DMS79 treated with DMSO at 0.1 percent for 48 hours (cell line): ENCODE data around the gene NR2C1.
"Not testable (repeated sequence)": the region's sequence is repeated elsewhere in the genome, so short reads cannot be mapped to it uniquely, and the experiment has no call there.

ENCODE experiments used
- DNase-seq: peaks from one replicate; lab custom pipeline; 2025; lab: John Stamatoyannopoulos, UW

Gene NR2C1

DNA sequence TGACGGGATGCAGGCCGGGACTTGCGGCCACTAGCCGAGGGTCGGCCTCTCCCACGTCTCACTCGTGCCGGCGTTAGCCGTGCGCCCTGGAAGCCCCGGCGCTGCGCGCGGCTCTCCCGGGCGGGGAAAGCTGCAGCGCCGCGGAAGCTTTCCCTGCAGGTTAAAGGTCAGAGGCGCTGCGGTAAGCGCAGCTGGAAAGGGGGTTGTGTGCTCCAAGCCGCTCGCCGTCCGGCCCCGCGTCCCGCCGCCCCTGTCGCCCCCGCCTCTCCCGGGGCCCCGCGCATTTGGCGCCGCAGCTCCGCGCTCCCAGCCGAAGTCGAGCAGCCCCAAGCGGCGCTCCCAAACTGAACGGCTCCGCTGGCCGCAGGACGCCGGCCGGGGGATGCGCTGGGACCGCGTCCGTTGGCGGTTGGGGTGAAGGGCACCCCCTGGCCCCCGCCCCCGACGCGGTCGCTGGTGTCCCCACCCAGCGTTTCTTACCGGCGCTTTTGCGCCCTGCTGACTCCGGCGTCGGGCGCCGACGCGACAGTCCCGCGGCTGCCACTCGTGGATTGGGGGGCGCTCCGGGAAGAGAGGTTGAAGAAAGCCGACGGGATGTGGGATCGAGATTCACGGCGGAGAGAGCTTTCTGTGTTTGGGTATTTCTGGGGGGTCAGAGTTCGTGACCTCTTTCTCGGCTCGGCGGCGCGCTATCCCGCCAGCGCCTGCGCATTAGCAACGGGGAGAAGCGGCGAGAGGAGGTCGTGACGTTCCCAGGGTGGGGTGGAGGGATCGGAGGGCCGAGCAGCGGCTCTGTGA lies at the start of gene NR2C1:
Gene NR2C1, minus strand, starts transcription at position 719 of the 798 bp plus-strand sequence. CDS start 6,234 bp downstream, outside the sequence.
- peak; percentile 94 for DNase-seq

DNA sequence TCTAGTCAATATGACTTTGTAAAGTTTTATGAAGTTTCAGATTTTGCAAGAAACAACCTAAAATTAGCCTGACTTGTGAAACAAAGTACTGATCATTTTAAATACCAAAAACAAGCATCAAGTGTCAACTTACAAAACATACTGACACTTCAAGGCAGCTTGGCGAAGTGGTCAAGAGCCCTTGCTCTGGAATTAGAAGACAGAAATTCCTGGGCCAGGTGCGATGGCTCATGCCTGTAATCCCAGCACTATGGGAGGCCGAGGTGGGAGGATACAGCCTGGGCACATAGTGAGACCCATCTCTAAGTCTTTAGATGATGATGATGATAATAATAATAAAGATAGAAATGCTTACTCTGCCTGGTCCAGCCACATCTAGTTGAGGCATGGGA lies 45.4 kb upstream of the NR2C1 start:
- no peak for DNase-seq

DNA sequence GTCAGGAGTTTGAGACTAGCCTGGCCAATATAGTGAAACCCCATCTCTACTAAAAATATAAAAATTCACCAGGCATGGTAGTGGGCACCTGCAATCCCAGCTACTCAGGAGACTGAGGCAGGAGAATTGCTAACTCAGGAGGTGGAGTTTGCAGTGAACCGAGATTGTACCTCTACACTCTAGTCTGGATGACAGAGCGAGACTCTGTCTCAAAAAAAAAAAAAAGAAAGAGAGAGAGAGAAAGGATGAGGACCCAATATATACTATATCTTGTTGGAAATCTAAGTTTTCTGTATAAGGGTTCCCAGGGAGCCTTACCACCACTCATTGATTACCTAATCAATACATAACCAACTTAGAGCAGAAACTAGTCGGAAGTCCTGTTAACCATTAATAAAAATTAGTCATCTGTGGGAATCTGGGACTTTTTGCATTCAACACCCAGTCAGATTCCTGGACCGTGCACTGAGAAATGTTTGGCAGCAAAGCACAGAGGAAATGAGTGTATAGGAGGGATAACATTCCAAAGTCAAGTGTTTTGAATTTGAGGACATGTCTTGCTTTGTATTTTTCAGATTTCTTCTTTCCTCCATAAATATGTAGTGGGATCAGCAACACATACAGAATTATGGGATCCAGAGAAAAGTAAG lies 44.8 kb upstream of the NR2C1 start:
- no peak for DNase-seq

DNA sequence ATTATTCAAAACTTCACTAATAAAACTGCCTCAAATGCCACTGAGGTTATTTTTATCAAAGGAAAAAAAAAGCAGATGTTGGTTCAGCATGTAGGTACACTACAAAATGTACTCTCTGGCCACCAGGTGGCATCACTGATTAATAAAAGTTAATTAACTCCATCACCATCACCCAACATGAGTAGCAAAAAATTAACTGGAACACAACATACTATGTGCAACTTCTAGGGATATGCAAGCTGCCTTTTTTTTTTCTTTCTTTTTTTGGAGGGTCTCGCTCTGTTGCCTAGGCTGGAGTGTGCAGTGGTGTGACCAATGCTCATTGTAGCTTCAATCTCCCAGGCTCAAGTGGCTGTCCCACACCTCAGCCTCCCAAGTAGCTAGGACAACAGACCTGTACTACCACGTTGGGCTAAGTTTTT lies 43.8 kb upstream of the NR2C1 start:
- peak; percentile 66 for DNase-seq

DNA sequence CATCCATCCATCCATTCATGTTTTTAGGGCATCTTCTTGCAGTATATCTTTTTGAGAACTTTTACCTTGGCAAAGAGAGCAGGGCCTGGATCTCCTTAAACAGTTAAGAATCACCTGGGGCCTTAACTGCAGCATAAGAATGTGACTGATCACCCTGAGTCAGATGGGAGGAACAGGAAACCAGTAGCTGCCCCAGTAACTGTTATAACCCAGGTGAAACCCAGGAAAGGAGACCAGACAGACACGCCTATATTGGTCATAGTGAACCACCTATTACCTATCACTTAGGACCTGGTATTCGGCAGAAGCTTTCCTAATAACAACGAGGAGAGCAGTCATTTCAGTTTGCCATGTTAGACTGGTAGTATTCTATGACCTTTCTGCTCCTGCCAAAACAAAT lies 43.4 kb upstream of the NR2C1 start:
- no peak for DNase-seq

DNA sequence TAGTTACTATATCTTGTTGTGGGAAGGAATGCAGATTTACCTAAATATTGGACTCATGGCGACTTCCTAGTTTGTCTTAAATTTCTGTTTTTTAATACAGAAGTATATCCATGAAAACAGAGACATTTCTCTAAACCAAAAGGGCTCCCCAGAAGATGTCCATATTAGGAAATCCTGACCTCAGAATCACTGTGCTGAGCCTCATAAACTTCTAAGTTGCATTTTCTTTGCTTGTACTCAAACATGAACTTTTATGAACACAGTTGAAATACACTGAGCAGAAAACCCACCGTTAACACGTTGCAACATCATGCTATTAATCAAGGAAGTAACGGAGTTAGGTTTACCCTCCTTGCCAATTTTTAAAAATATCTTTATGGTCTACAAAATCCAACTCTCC lies 42.9 kb upstream of the NR2C1 start:
- DNase-seq: no peak

DNA sequence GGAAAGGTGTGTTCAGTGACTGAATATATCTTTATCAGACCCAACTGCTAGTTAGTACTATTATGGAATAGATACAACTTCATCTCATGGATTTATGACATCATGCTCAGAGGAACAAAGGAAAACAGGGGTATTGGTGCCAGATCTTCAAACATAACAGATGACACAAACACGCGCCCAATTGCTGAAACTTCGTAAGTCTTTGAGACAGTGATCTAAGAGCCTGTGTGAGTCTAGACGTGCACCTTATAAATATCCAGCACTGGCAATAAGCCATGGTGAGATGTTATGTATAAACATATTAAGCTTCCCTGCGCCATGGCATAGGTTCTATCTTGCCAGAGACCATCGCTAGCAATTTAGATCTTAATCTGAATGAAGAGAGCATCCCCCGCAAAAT lies 42.2 kb upstream of the NR2C1 start:
- DNase-seq: no peak

DNA sequence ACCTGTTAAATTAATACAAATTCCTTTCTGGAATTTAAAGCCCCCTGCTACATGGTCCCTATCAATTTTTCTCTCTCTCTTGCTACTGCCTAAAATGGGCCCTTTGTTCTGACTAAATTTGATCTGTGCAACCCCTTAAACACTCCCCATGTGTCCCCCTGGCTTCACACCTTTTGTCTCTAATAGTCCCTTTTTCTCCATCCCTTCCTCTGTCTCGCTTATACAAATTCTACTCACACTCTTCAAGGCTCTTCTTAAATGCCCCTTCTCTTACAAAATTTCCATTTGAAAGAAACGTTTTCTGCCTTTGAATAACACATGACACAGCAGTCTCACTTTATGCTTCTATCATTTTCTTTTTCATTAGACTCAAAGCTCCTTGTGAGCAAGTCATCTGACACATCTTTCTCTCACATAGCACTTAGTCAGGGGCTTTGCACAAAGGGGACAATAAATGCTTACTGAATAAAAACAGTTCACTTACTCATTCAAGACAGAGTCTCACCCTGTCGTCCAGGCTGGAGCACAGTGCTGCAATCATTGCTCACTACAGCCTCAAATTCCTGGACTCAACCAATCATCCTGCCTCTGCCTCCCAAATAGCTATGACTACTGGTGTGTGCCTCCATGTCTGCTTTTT lies 41.5 kb upstream of the NR2C1 start:
- DNase-seq: no peak

DNA sequence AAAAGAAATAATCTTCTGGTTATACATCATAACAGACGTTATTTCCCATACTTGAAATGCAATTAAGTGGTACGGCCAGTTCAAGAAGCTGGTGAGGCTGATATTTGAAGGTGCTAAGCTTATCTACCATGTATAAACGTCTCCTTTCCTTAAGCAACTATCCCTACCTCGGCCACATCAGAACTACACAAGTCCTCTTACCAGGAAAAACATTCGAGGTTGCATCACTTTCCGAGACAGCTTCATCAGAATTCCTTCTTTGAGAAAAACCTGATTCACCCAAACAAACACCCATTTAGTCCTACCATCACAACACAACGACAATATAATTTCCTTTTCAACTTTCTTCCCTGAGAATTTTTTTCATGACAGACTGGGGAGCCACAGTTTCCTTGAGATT lies 33.9 kb upstream of the NR2C1 start:
- DNase-seq: no peak

DNA sequence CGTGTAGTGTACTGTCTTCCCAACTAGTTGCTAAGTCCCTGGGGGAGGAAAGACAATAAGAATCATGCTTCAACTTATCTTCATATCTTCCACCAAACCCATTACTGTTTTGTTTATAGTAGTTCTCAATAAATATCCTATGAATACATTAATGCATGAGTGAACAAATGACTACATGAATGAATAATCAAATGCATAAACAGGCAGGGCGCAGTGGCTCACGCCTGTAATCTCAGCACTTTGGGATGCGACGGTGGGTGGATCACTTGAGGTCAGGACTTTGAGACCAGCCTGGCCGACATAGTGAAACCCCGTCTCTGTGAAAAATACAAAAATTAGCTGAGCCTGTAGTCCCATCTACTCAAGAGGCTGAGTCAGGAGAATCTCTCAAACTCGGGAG lies 32.1 kb upstream of the NR2C1 start:
- no peak for DNase-seq

DNA sequence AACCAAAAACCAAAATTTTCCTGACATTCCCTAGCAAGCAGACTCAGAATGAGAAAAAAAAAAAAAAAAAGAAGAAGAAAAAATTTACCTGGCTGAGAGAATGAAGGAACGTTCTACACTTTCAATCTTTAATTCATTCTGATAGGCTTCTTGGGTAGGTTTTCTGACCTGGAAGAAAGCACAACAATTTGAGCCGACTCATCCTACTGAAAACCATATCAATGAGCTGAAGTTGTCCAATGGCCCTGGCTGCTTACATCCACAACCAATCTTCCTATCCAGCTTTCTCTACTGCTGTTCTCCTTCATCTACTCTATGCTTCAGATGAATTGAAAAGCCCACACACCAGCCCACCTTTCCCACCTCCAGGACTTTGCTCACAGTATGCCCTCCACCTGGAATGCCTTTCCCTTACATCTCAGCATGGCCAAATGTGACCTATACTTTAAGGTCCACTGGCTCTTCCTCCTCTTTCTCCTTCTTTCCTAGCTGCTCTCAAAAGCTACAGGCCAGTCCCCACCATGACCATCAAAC lies 31.6 kb upstream of the NR2C1 start:
- DNase-seq: no peak

DNA sequence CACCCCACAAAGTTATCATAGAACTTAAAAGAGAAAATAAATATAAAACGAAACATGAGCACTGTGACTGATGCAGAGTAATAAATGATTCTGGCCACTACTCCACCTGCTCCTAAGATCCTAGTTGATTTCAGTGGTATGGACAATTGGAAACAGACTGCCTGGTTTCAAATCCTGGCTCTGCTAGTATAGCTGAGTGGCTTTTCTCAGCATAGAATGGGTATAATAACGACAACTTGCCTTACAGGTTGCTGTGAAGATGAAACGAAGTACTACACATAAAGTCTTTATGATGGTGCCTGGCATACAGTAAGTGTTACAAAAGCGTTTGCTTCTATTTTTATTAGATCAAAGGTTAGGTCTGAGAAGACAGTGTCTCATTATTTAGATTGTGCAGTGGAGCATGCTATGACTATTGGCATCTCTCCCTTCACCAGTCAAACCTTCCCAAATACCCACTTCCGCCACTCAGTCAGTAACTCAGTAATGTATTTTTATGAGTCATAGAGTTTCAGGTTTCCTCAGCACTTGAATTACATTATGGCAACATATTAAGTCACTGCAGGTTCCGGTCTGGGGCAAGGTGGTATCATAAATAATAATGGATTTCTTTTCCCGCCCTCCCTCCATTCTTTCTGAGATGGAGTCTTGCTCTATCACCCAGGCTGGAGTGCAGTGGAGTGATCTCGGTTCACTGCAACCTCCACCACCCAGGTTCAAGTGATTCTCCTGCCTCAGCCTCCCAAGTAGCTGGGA lies 29.7 kb upstream of the NR2C1 start:
- peak; percentile 97 for DNase-seq

DNA sequence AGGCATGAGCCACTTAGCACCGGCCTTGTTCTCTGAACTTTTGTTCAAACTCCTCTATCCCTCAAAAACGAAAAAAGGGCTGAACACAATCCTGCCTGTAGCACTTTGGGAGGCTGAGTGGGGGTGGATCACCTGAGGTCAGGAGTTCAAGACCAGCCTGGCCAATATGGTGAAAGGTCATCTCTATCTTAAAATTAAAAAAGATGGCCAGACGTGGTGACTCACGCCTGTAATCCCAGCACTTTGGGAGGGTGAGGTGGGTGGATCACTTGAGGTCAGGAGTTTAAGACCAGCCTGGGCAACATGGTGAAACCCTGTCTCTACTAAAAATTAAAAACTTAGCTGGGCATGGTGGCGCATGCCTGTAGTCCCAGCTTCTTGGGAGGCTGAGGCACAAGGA lies 28.5 kb upstream of the NR2C1 start:
- DNase-seq: not testable (repeated sequence)

DNA sequence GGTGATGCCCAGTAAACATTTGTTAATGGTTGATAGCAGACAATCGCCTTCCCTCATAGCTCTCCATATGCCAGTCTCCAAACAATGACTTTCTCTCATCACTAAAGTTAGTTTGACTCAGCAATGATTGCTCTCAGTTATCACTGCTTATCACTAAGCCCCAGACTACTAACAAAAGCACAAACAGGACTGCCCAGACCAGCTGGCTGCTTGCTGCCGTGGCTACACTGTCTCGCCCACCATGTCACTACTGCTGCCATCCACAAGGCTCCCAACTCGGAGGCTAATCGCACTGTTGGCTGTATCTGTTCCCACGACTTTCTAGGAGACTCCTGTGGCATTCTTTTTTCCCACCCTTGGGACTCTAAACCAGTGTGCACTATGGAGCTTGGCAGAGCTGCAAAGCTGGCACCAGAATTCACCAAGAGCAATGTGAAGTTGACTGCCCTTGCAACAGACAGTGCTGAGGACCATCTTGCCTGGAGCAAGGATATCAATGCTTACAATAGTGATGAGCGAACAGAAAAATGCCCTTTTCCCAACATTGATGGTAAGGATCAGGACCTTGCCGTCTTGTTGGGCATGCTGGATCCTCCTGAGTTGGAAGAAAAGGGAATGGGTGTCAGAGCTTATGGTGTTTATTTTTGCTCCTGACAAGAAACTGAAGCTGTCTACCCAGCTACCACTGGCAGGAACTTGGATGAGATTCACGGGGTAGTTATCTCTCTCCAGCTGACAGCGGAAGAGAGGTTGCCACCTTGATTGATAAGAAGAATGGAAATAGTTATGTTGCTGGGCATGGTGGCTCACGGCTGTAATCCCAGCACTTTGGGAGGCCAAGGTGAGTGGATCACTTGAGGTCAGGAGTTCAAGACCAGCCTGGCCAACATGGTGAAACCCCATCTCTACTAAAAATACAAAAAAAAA lies 27.1 kb upstream of the NR2C1 start:
- no peak for DNase-seq

DNA sequence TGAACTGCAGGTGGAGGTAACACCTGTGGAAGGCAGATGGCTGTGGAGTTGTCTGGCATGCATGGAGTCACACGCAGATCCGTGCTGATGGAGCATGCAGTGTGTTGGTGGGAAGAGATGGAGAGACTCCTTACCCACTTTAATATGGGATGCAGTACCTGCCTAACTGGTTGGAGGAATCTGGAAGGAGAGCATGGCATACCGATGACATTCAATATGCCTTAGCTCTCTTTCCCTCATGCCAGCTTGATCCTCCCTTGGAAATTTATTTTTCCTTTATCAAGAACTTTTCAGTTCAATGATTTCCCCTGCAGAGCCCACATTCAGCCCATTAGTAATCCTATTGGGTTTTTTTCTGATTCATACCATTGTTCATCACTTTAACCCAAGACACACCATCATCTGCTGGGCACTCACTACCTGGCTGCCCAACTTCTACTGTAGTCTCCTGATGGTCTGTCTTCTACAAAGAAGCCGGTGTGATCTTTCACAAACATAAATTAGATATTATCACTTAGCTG lies 25.9 kb upstream of the NR2C1 start:
- DNase-seq: no peak

DNA sequence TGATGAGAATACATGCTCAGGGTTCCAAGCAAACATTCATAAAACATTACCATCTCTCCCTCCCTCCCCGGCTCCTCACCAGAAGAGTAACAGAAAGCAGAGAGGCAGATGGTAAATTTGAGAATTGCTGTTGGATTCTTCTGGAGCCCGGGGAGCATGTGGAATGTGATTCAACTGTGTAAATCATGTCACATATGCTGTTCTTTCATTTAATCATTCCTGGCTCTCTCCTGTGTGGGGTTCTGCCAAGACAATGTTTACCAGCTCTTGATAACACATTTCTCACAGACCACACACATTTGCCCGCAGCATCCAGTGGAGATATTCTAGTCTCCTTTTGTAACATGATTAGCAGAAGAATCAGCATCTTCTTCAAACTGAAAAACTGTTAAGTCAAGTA lies 23.4 kb upstream of the NR2C1 start:
- no peak for DNase-seq

DNA sequence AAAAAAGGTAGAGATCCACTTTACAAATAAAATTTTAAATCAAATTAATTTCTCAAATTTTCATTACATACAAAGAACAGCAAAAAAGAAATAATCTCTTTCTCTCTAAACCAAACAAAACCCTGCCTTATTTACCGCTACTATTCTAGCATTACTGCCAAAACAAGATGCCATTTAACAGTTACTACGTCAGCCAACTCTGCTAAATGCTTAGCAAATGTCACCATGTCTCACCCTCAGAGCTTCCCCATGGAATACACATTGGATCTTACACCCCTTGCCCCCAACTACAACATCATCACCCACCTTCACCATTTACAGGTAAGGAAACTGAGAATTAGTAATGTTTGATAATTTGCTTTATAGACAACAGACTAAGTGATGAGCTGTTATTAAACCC lies 23.0 kb upstream of the NR2C1 start:
- DNase-seq: no peak

DNA sequence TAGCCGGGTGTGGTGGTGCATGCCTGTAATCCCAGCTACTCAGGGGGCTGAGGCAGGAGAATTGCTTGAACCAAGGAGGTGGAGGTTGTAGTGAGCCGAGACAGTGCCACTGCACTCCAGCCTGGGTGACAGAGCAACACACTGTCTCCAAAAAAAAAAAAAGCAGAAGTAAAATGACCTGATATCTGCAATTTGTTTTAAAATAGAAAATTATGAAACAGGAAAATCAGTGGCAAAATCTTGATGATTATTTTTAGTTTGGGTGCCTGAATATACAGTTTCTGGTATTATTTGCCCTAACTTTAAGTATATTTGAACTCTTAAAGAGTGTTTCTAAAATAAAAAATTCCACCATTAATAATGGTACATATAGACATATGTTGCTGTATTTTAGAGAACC lies 22.4 kb upstream of the NR2C1 start:
- DNase-seq: not testable (repeated sequence)

DNA sequence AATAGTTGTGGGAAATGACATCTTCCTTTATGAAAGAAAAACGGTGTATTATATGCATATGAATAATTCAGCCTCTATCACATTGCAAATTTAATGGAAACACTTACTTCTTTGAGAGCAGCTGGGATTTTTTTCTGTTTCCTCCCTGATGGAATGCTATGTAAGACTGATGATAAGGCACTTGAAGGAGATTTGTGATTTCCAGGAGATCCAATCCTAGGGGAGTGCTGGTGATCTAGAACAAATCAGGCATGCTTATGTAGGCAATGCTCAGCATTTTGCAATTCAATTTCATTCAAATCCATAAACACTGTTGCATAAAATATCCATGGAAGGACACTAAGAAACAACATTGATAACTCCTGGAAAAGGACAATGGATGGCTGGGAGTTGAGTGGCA lies 16.0 kb upstream of the NR2C1 start:
- DNase-seq: no peak

DNA sequence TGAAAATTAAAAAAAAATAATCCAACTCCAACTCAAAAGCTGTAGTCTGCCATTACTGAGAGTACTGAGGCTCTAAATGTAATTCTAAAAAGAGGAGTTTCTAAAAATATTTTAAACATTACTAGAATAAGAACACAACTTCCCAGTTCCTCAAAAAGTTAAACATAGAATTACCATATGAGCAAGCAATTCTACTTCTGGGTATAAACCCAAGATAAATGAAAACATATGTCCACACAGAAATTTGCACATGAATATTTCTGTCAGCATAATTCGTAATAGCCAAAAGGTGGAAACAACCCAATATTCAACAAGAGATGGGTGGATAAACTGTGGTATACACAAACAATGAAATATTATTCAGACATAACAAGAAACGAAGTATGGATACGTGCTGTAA lies 15.0 kb upstream of the NR2C1 start:
- DNase-seq: no peak

DNA sequence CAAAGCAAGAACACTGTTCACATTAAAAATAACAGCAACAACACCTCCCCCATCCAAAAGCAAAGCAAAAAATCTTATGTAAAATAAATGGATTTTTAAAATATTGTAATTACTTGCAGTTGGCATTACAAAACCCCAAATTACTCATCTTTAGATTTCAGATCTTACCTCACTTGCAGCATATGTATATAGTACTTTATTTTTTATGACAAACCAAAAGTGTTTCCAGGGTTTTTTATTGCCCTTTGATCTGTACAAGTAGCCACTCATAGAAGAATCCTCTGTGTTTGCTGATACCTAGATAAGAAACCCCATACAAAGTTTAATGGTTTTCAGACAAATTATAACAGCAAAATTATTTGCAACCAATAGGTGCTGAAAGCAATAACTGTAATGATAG lies 12.2 kb upstream of the NR2C1 start:
- no peak for DNase-seq
